Astrocyte of the cerebellum (primary cell): Measurements from ENCODE around the gene ZNF205.
"Not testable (repeated sequence)": the region's sequence is repeated elsewhere in the genome, so short reads cannot be mapped to it uniquely, and the experiment has no call there.

Experiments used
- DNase-seq: peaks from one replicate; pipeline ENCODE4 v3.0.0-alpha.2; 2011; ENCODE audit warnings: low read depth
- H3K4me3 ChIP-seq: 2 replicates; pipeline ENCODE4 v1.5.1; 2011; ENCODE audit warnings: mild to moderate bottlenecking, low read depth, low read length, moderate library complexity
- in situ Hi-C: cut with HindIII; loops from 2 replicates; pipeline ENCODE4 v1.10.0; 2017; ENCODE audit warnings: low sequenced_read_pairs
- TF ChIP-seq, protein P1 (sequence below): IDR thresholded peaks from 2 replicates; pipeline ENCODE4 v1.5.1; 2012; ENCODE audit warnings: low read length, low read depth, moderate library complexity, mild to moderate bottlenecking; ENCODE audit errors: missing control alignments

The ZNF205 gene

DNA sequence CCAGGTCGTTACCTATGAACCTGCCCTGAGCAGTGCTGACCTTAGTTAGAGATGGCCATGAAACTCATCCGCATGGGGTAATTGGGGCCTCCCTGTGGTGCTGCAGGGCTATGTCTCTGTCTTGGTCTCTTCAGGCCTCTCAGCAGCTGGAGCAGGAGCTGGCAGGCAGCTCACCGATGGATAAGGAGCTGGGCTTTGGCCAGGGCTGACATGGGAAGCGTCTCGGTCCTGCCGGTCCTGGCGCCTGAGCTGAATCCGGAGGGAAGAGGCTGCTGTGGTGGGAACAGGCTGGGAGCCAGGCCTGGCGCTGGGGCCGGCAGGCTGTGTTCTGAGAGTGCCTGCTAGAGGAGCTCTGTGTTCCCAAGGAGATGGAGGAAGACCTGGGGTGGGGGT lies 36.9 kb upstream of the ZNF205 start:
- in situ Hi-C loops, result no loop called here
- no peak overlapping the region for H3K4me3 ChIP-seq
- TF ChIP-seq, protein P1, sequence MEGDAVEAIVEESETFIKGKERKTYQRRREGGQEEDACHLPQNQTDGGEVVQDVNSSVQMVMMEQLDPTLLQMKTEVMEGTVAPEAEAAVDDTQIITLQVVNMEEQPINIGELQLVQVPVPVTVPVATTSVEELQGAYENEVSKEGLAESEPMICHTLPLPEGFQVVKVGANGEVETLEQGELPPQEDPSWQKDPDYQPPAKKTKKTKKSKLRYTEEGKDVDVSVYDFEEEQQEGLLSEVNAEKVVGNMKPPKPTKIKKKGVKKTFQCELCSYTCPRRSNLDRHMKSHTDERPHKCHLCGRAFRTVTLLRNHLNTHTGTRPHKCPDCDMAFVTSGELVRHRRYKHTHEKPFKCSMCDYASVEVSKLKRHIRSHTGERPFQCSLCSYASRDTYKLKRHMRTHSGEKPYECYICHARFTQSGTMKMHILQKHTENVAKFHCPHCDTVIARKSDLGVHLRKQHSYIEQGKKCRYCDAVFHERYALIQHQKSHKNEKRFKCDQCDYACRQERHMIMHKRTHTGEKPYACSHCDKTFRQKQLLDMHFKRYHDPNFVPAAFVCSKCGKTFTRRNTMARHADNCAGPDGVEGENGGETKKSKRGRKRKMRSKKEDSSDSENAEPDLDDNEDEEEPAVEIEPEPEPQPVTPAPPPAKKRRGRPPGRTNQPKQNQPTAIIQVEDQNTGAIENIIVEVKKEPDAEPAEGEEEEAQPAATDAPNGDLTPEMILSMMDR, result no peak
- no peak for DNase-seq

DNA sequence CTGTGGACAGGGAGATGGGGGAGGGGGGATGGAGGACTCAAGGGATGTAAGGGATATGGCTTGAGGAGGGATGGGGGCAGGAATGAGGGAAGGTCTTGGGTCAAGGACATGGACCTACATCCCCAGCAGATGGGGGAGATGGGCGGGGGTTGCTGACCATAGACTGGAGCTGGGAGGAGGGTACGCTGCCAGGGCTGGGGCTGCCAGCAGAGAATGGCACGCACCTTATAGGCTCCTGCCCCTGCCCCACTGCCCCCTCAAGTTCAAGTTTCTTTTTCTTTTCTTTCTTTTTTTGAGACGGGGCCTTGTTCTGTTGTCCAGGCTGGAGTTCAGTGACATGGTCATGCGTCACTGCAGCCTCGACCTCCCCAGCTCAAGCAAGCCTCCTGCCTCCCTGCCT lies 36.4 kb upstream of the ZNF205 start:
- H3K4me3 ChIP-seq, in situ Hi-C loops, DNase-seq: not testable (repeated sequence)

DNA sequence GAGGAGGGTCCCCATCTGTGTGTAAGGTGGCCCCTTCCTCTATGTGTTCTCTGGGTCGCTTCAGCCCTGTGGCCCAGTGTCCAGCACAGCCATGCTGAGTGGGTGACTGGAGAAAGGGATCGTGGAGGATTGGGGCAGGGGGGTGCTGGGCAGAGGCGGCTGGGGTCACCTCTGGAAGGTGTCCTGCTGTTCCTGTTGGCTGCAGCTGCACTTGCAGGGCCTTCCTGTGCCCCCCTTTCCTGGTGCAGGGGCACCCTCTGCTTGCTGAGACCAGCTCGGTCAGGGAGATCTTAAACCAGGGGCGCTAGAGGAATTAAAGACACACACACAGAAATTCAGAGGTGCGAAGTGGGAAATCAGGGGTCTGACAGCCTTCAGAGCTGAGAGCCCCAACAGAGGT lies 35.8 kb upstream of the ZNF205 start:
- in situ Hi-C loops, result no loop called here
- TF ChIP-seq, protein P1, result no peak
- DNase-seq, result no peak
- H3K4me3 ChIP-seq, result no peak overlapping the region

DNA sequence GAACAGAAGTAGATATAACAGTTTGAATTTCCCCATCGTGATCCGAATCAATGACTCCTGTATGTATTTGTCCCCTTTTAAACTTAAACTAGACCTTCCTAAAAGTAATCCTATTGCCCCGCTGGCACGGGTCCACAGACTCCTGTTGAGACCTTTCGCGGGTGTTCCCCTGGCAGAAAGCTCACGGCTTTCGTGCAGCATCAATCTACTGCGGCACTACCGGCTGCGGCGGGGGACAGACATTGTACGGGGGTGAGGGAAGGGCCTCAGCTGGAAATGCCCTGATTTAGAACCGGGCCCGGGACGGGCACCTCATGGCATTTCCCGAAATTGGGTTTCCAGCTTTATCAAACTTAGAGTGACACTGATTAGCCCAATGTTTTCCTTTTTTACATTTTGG lies 32.4 kb upstream of the ZNF205 start:
- DNase-seq, result no peak
- TF ChIP-seq, protein P1, result no peak
- in situ Hi-C loops, result no loop called here
- H3K4me3 ChIP-seq, result no peak overlapping the region

DNA sequence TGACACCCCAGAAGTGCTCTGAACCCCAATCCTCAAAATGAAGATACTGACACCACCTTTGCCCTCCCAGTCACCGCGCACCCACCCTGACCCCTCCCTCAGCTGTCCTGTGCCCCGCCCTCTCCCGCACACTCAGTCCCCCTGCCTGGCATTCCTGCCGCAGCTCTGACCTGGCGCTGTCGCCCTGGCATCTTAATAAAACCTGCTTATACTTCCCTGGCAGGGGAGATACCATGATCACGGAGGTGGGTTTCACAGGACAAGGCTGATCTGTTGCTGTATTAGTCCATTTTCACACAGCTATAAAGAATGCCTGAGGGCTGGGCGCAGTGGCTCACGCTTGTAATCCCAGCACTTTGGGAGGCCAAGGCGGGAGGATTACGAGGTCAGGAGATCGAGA lies 30.4 kb upstream of the ZNF205 start:
- H3K4me3 ChIP-seq, in situ Hi-C loops, DNase-seq: not testable (repeated sequence)

DNA sequence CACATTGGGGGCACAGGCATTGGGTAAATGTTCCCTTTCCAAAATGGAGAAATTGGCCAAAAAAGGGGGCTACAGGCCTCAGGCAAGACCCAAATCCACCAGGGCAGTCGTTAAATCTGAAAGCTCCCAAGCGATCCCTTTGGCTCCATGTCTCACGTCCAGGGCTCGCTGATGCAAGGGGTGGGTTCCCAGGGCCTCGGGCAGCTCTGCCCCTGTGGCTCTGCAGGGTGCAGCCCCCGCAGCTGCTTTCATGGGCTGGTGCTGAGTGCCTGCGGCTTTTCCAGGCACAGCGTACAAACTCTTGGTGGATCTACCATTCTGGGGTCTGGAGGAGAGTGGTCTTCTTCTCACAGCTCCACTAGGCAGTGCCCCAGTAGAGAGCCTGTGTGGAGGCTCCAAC lies 29.0 kb upstream of the ZNF205 start:
- DNase-seq, H3K4me3 ChIP-seq: not testable (repeated sequence)

DNA sequence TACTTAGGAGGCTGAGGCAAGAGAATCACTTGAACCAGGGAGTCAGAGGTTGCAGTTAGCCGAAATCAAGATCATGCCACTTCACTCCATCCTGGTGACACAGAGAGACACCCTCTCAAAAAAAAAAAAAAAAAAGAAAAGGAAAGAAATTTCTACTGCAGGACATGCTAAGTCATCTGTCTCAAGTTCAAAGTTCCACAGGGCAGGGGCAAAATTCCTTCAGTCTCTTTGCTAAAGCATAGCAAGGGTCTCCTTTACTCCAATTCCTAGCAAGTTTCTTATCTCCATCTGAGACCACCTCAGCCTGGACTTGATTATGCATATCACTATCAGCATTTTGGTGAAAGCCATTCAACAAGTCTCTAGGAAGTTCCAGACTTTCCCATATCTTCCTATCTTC lies 27.9 kb upstream of the ZNF205 start:
- TF ChIP-seq, protein P1, result no peak
- in situ Hi-C loops, result no loop called here
- DNase-seq, result no peak
- H3K4me3 ChIP-seq, result no peak overlapping the region

More for the DNA sequence above, 29.0 kb upstream of the ZNF205 start:
- in situ Hi-C loops, result not testable (repeated sequence)

DNA sequence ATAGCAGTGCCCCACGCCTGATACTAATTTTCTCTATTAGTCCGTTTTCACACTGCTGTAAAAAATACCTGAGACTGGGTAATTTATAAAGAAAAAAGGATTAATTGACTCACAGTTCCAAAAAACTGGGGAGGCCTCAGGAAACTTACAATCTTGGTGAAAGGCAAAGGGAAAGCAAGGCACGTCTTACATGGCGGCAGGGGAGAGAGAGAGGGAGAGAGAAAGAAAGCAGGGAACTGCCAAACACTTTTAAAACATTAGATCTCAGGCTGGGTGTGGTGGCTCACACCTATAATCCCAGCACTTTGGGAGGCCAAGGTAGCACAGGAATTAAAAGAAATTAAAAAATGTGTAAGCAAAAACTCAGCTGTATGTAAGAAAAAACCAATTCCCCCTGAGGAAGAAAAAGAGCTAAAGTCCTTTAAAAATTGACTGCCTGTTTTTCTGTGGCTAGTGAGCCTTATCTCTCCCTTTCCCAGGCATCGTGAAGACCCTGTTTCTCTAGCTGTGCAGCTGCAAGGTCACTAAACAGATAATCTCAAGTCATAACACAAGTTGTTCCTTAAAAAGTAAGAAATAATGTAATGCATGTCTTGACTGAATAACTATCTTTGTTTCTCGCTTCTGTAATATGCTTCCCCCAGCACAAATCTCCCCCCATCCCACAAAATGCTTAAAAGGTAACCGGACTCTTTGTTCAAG lies 27.3 kb upstream of the ZNF205 start:
- TF ChIP-seq, protein P1, result no peak
- DNase-seq, result no peak
- in situ Hi-C loops, result no loop called here
- no peak overlapping the region for H3K4me3 ChIP-seq
